GM19397 (cell line): ENCODE results near the gene CADM3.

Source experiments
- ATAC-seq: cut with Tn5 transposase; IDR thresholded peaks from one replicate; pipeline ENCODE4 v1.9.1; 2021; ENCODE audit warnings: mild to moderate bottlenecking, moderate library complexity; ENCODE audit not compliant: unreplicated experiment

Gene CADM3

GRCh38 chr1:159171254-159171687 is at the start of gene CADM3:
CADM3 (plus strand) TSS chr1:159171615; CDS start chr1:159171766, 151 bp downstream.
- no peak for ATAC-seq

GRCh38 chr1:159122005-159122621 is 49.3 kb upstream of the CADM3 start:
- peak; percentile 59 for ATAC-seq

- ATAC-seq = no peak
Observed at GRCh38 chr1:159123587-159123986, 47.8 kb upstream of the CADM3 start.

GRCh38 chr1:159132271-159132881 is 39.0 kb upstream of the CADM3 start:
- ATAC-seq = no peak

GRCh38 chr1:159140474-159140873 is 30.9 kb upstream of the CADM3 start:
- no peak for ATAC-seq

GRCh38 chr1:159141584-159142390 is 29.6 kb upstream of the CADM3 start:
- ATAC-seq = no peak

GRCh38 chr1:159142391-159142663 is 29.1 kb upstream of the CADM3 start:
- no peak for ATAC-seq

- ATAC-seq = no peak
Observed at GRCh38 chr1:159142726-159143510, 28.5 kb upstream of the CADM3 start.

- ATAC-seq = no peak
Observed at GRCh38 chr1:159144571-159144970, 26.8 kb upstream of the CADM3 start.

- no peak for ATAC-seq
Observed at GRCh38 chr1:159146980-159147379, 24.4 kb upstream of the CADM3 start.

GRCh38 chr1:159152031-159152430 is 19.4 kb upstream of the CADM3 start:
- ATAC-seq = no peak

GRCh38 chr1:159161001-159161718 is 10.3 kb upstream of the CADM3 start:
- peak; percentile 96 for ATAC-seq

GRCh38 chr1:159161719-159162026 is 9.7 kb upstream of the CADM3 start:
- no peak for ATAC-seq

GRCh38 chr1:159162516-159163265 is 8.7 kb upstream of the CADM3 start:
- no peak for ATAC-seq

GRCh38 chr1:159163614-159164228 is 7.7 kb upstream of the CADM3 start:
- no peak for ATAC-seq

GRCh38 chr1:159168043-159168442 is 3.4 kb upstream of the CADM3 start:
- no peak for ATAC-seq

- no peak for ATAC-seq
Observed at GRCh38 chr1:159170639-159171038, 776 bp upstream of the CADM3 start.

GRCh38 chr1:159171688-159172501 is 480 bp downstream of the CADM3 start:
- ATAC-seq = no peak
